ENCODE data around the gene CEL.

GRCh38 chr9:133056533-133056932 is 5.2 kb upstream of the CEL start:
- TF ChIP-seq CTCF (IDR thresholded peaks at IDR 0.05) (no peak), POLR2A (IDR thresholded peaks at IDR 0.05) (no peak)
